ENCODE data around the gene POLE.

DNA sequence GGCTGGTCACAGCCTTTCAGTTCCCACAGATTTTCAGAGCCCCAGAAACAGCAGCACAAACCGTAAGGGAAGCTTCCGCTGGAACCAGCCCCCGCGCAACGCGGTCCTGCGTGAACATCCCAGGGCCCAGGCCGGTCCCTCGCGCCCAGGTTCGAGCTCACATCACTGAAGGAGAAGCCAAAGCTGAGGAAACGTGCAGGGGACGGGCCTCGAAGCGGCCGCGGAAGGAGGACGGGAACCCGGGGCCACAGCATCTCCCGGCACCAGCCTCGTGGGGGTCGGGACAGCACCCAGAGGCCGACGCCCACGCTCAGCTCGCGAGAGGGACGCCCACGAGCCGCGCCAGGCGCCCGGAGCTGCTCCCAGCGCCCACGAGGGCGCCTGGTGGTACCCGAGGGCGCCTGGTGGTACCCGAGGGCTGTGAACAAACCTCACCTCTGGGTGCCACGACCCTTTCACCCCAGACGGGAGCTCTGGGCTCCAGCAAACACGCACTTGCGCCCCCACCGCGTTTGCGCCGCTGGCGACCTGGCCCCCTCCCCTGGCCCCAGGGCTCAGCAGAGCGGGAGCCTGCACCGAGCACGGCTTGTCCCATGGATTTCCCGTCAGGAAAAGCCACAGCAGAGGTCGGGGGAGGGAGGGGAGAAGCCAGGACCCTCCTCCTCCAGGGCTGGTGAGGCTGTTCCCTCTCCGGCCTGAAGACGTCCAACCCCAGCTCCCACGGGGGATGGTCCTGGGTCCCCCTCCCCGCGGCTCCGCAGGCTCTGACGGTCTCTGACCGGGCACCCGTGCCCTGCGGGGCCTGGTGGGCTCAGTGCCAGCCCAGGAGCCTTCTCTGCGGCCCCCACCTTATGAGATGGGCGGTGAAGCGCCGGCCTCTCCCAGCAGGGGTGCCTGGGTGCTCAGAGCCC is 83.6 kb downstream of the POLE start:
- TF ChIP-seq, protein P1, sequence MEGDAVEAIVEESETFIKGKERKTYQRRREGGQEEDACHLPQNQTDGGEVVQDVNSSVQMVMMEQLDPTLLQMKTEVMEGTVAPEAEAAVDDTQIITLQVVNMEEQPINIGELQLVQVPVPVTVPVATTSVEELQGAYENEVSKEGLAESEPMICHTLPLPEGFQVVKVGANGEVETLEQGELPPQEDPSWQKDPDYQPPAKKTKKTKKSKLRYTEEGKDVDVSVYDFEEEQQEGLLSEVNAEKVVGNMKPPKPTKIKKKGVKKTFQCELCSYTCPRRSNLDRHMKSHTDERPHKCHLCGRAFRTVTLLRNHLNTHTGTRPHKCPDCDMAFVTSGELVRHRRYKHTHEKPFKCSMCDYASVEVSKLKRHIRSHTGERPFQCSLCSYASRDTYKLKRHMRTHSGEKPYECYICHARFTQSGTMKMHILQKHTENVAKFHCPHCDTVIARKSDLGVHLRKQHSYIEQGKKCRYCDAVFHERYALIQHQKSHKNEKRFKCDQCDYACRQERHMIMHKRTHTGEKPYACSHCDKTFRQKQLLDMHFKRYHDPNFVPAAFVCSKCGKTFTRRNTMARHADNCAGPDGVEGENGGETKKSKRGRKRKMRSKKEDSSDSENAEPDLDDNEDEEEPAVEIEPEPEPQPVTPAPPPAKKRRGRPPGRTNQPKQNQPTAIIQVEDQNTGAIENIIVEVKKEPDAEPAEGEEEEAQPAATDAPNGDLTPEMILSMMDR (IDR thresholded peaks at IDR 0.05): no peak
- TF ChIP-seq, protein P2, sequence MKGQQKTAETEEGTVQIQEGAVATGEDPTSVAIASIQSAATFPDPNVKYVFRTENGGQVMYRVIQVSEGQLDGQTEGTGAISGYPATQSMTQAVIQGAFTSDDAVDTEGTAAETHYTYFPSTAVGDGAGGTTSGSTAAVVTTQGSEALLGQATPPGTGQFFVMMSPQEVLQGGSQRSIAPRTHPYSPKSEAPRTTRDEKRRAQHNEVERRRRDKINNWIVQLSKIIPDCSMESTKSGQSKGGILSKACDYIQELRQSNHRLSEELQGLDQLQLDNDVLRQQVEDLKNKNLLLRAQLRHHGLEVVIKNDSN (IDR thresholded peaks at IDR 0.05; ENCODE audit: borderline replicate concordance, low read depth): no peak
- TF ChIP-seq POLR2AphosphoS5 (IDR thresholded peaks at IDR 0.05; ENCODE audit: low read depth, low read length): no peak

Data from SK-N-SH (cell line).